ENCODE results near the gene IP6K3. TPM values are rescaled to one million over a fixed set of nuclear protein-coding genes. Genes with fewer than 3 reads are reported as not detected.

IP6K3 gene
- total RNA-seq, 2 donors from 2014 or later = 2.5 to 3.1 TPM

DNA sequence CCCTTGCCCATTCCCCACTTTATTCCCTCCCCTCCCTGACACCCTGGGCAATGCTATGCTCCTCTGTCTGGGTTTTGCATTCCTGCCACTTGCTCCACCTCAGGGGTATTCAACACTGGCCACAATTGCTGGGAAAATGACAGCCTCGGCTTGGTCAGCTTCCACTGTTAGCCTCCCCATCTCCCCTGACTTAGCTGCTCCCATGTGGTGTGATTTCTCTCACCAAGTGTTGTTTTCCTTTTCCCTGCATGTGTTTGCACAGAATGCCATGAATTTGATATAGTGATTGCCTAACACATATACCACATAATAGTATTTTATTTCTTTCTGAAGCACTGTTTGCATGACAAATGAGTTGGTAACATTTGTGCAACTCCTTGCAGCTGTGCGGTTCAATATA is 43.7 kb upstream of the IP6K3 start:
- Histone ChIP-seq H3K4me1 (replicated peaks) (peaks cover 12% of the 10 kb centered on the region), H3K9me3 (no peaks in the 10 kb centered on the region), H3K27ac (no peak overlapping the region), H3K36me3 (no peaks in the 10 kb centered on the region), H3K4me3 (no peak overlapping the region), H3K27me3 (replicated peaks; ENCODE audit: insufficient read depth) (no peaks in the 10 kb centered on the region)
- DNase-seq (ENCODE audit: low spot score) = no peak
- TF ChIP-seq POLR2AphosphoS5 (IDR thresholded peaks at IDR 0.05) (no peak), POLR2A (IDR thresholded peaks at IDR 0.05) (no peak)
- TF ChIP-seq, protein P1, sequence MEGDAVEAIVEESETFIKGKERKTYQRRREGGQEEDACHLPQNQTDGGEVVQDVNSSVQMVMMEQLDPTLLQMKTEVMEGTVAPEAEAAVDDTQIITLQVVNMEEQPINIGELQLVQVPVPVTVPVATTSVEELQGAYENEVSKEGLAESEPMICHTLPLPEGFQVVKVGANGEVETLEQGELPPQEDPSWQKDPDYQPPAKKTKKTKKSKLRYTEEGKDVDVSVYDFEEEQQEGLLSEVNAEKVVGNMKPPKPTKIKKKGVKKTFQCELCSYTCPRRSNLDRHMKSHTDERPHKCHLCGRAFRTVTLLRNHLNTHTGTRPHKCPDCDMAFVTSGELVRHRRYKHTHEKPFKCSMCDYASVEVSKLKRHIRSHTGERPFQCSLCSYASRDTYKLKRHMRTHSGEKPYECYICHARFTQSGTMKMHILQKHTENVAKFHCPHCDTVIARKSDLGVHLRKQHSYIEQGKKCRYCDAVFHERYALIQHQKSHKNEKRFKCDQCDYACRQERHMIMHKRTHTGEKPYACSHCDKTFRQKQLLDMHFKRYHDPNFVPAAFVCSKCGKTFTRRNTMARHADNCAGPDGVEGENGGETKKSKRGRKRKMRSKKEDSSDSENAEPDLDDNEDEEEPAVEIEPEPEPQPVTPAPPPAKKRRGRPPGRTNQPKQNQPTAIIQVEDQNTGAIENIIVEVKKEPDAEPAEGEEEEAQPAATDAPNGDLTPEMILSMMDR (IDR thresholded peaks at IDR 0.05) = no peak
- intact Hi-C loops (cut with DNase I) = no loop called here
- 75% methylated on average over 2 of the region's 2 CpGs for WGBS

DNA sequence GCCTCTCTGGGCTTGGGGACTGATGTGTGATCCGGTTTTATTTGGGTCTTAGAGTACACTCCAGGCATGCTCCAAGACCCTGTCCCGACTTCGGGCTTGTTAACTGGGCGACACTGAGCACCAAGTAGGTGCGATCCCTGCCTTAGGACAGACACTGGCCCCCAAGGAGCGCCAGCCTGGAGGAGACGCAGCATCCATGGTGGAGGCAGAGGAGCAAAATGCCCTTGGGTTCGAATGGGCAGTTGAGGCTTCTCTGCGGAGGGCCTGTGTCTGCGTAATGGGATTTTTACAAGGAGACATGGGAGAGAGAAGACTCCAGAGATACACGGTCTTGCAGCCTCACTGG is 42.8 kb upstream of the IP6K3 start:
- Histone ChIP-seq H3K27me3 (replicated peaks; ENCODE audit: insufficient read depth) (no peaks in the 10 kb centered on the region), H3K4me3 (no peak overlapping the region)
- 89% methylated on average over 11 of the region's 11 CpGs for WGBS

DNA sequence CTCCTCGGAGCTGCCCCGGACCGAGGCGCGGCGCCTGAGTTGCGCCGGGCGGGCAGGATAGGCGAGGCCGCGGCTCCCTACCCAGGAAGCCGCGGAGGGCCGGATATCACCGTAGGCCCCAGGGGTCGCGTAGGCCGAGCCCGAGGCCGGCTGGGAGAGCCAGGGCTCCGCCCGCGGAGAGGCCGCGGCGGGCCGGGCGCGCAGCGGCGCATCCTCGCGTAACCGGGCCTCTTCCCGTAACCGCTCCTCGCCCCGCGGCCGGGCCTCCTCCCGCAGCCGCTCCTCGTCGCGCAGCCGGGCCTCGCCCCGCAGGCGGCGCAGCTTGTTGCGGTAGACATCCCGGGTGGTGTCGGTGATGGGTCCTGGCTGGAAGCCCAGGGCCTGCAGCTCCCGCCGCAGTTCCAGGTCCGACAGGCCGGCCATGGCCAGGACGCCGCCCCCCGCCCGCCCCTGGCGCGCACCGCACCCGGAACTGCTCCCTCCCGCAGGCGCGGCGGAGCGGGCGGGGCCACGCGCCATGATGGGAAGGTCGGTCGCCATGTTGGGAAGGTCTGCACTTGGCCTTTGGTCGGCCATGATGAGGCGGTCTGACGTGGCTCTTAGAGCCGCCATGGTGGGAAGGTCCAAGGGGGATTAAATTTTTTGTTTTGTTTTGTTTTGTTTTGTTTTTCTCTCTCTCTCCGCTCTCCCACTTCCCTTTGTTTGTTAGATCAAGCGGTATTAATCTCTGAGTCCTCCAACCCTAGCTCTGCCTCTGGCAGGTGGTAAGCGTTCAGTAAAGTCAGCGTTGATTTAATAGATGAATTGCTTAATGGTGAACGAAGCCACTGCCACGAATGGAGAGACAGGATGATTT is 42.2 kb upstream of the IP6K3 start, which contains the start of gene LEMD2:
Gene LEMD2 (minus strand): TSS at position 437 of the 856 bp plus-strand sequence. CDS start 14 bp downstream, at position 423.
- intact Hi-C loops (cut with DNase I) = loop anchor here (10.0 kb wide), 1 partner anchor 334 kb away; the partner anchor contains the start of gene ZBTB9
- Histone ChIP-seq H3K27ac (peak within 1 kb of the TSS; percentile 90 to 97), H3K36me3 (peaks cover 0 to 3% of the 10 kb centered on the region in 2 donors), H3K9me3 (no peaks in the 10 kb centered on the region), H3K27me3 (replicated peaks; ENCODE audit: insufficient read depth) (no peaks in the 10 kb centered on the region), H3K4me3 (peak within 1 kb of the TSS; percentile 85 to 91), H3K4me1 (replicated peaks) (peaks cover 12% of the 10 kb centered on the region)
- peak; percentile 96 for TF ChIP-seq POLR2A (IDR thresholded peaks at IDR 0.05)
- peak; percentile 92 for TF ChIP-seq POLR2AphosphoS5 (IDR thresholded peaks at IDR 0.05)
- TF ChIP-seq, protein P1 (IDR thresholded peaks at IDR 0.05) = peak in 1 of 4 experiments; percentile 31
- DNase-seq (ENCODE audit: low spot score) = peak; percentile 87
- WGBS = 6% methylated on average over 57 of the region's 86 CpGs

More for the DNA sequence above, 42.8 kb upstream of the IP6K3 start:
- H3K27ac ChIP-seq = peak overlapping the region in 1 of 2 donors; percentile 97
- no peak for DNase-seq (ENCODE audit: low spot score)
- TF ChIP-seq POLR2AphosphoS5 (IDR thresholded peaks at IDR 0.05) = no peak
- TF ChIP-seq, protein P1 (IDR thresholded peaks at IDR 0.05) = no peak
- TF ChIP-seq POLR2A (IDR thresholded peaks at IDR 0.05) = no peak
- intact Hi-C loops (cut with DNase I) = loop anchor here (10.0 kb wide), 1 partner anchor 335 kb away; the partner anchor contains the start of gene ZBTB9
- H3K9me3 ChIP-seq = no peaks in the 10 kb centered on the region
- no peaks in the 10 kb centered on the region for H3K36me3 ChIP-seq
- H3K4me1 ChIP-seq (replicated peaks) = peaks cover 12% of the 10 kb centered on the region

DNA sequence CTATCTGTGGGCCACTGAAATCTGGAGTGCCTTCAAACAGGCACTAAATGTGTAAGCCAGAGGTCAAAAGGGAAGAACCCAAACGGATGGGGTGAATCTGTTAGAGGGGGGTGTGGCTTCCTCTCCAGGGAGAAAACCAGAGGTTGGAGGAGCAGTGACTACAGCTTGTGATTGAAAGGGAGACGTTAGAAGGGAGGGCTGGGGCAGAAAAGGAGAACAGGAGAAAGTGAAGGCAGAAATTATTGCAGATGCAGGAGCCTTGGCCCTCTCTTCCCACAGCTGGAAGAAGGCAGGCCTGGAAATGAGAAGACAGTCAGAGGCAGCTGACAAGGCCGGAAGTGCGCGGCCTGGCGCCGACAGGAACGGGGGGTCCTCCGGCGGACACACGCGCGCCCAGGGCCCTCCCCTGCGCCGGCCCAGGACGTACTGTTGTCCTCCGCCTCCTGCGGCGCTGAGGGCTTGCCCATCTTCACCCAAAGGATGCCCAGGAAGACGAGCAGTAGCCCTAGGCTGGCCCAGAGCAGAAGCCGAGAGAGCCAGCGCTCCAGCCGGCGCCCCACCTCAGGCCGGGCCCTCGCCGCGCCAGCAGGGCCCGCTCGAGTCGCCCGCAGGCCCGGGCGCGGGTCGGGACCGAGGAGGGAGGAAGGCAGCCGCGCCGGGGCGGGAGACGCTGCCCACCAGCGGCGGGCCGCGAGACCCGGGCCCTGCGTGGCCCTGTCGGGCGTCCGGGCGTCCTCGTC is 41.4 kb upstream of the IP6K3 start:
- H3K27ac ChIP-seq = peak overlapping the region; percentile 90 to 97
- DNase-seq (ENCODE audit: low spot score) = peak; percentile 55
- no peaks in the 10 kb centered on the region for H3K27me3 ChIP-seq (replicated peaks; ENCODE audit: insufficient read depth)
- intact Hi-C loops (cut with DNase I) = loop anchor here (10.0 kb wide), 1 partner anchor 333 kb away; the partner anchor contains the start of gene ZBTB9
- peaks cover 0 to 10% of the 10 kb centered on the region in 2 donors for H3K36me3 ChIP-seq
- H3K4me1 ChIP-seq (replicated peaks) = peaks cover 12% of the 10 kb centered on the region
- H3K4me3 ChIP-seq = peak overlapping the region; percentile 85 to 91
- no peaks in the 10 kb centered on the region for H3K9me3 ChIP-seq
- TF ChIP-seq POLR2AphosphoS5 (IDR thresholded peaks at IDR 0.05) = peak; percentile 60
- TF ChIP-seq POLR2A (IDR thresholded peaks at IDR 0.05) = peak; percentile 54
- TF ChIP-seq, protein P1 (IDR thresholded peaks at IDR 0.05) = no peak
- WGBS = 0% methylated on average over 33 of the region's 53 CpGs
